ENCODE results near the gene NRP2. TPM values are rescaled to one million over a fixed set of nuclear protein-coding genes. Genes with fewer than 3 reads are reported as not detected.

The NRP2 gene
- total RNA-seq, 3 donors from 2014 or later: 1.6 to 3.2 (median 1.6) TPM

- Mint-ChIP-seq H3K9me3 (no peaks in the 10 kb centered on the region), H3K27me3 (ENCODE audit: low read depth) (peaks cover 2% of the 10 kb centered on the region), H3K4me1 (ENCODE audit: low read depth) (no peaks in the 10 kb centered on the region), H3K36me3 (ENCODE audit: insufficient read depth) (no peaks in the 10 kb centered on the region), H3K4me3 (no peak overlapping the region)
- DNase-seq (no peak), ATAC-seq (no peak)
These were observed 51.3 kb downstream of the NRP2 start for GRCh38 chr2:205733648-205734047.

GRCh38 chr2:205734436-205735037 is 52.2 kb downstream of the NRP2 start:
- H3K36me3 Mint-ChIP-seq (ENCODE audit: insufficient read depth): no peaks in the 10 kb centered on the region
- no peaks in the 10 kb centered on the region for H3K9me3 Mint-ChIP-seq
- peaks cover 2% of the 10 kb centered on the region for H3K27me3 Mint-ChIP-seq (ENCODE audit: low read depth)
- no peak overlapping the region for H3K4me3 Mint-ChIP-seq
- no peak for ATAC-seq
- H3K4me1 Mint-ChIP-seq (ENCODE audit: low read depth): no peaks in the 10 kb centered on the region
- DNase-seq: no peak

- no peaks in the 10 kb centered on the region for H3K36me3 Mint-ChIP-seq (ENCODE audit: insufficient read depth)
- DNase-seq: no peak
- no peaks in the 10 kb centered on the region for H3K9me3 Mint-ChIP-seq
- H3K4me3 Mint-ChIP-seq: no peak overlapping the region
- peaks cover 2% of the 10 kb centered on the region for H3K27me3 Mint-ChIP-seq (ENCODE audit: low read depth)
- no peak for ATAC-seq
- H3K4me1 Mint-ChIP-seq (ENCODE audit: low read depth): no peaks in the 10 kb centered on the region
These were observed 56.0 kb downstream of the NRP2 start for GRCh38 chr2:205738117-205738968.

GRCh38 chr2:205739620-205740019 is 57.3 kb downstream of the NRP2 start:
- ATAC-seq: no peak
- Mint-ChIP-seq H3K27me3 (ENCODE audit: low read depth) (peaks cover 2% of the 10 kb centered on the region), H3K4me1 (ENCODE audit: low read depth) (no peaks in the 10 kb centered on the region)

GRCh38 chr2:205740381-205740780 is 58.1 kb downstream of the NRP2 start:
- Mint-ChIP-seq H3K4me1 (ENCODE audit: low read depth) (no peaks in the 10 kb centered on the region), H3K4me3 (no peak overlapping the region), H3K27me3 (ENCODE audit: low read depth) (peaks cover 2% of the 10 kb centered on the region), H3K36me3 (ENCODE audit: insufficient read depth) (no peaks in the 10 kb centered on the region), H3K9me3 (no peaks in the 10 kb centered on the region)
- no peak for DNase-seq
- no peak for ATAC-seq

More at GRCh38 chr2:205739620-205740019, 57.3 kb downstream of the NRP2 start:
- no peaks in the 10 kb centered on the region for H3K9me3 Mint-ChIP-seq
- no peak overlapping the region for H3K4me3 Mint-ChIP-seq
- no peak for DNase-seq
- no peaks in the 10 kb centered on the region for H3K36me3 Mint-ChIP-seq (ENCODE audit: insufficient read depth)

- Mint-ChIP-seq H3K4me1 (ENCODE audit: low read depth) (no peaks in the 10 kb centered on the region), H3K9me3 (no peaks in the 10 kb centered on the region), H3K36me3 (ENCODE audit: insufficient read depth) (no peaks in the 10 kb centered on the region), H3K4me3 (no peak overlapping the region), H3K27me3 (ENCODE audit: low read depth) (peaks cover 3% of the 10 kb centered on the region)
- DNase-seq (no peak), ATAC-seq (no peak)
These were observed 59.1 kb downstream of the NRP2 start for GRCh38 chr2:205741256-205741978.

- DNase-seq (no peak), ATAC-seq (no peak)
- no peaks in the 10 kb centered on the region for H3K9me3 Mint-ChIP-seq
- peaks cover 5% of the 10 kb centered on the region for H3K27me3 Mint-ChIP-seq (ENCODE audit: low read depth)
- H3K4me1 Mint-ChIP-seq (ENCODE audit: low read depth): no peaks in the 10 kb centered on the region
- no peaks in the 10 kb centered on the region for H3K36me3 Mint-ChIP-seq (ENCODE audit: insufficient read depth)
- no peak overlapping the region for H3K4me3 Mint-ChIP-seq
These were observed 60.8 kb downstream of the NRP2 start for GRCh38 chr2:205743137-205743536.

GRCh38 chr2:205744074-205744591 is 61.8 kb downstream of the NRP2 start:
- Mint-ChIP-seq H3K4me3 (no peak overlapping the region), H3K4me1 (ENCODE audit: low read depth) (no peaks in the 10 kb centered on the region), H3K36me3 (ENCODE audit: insufficient read depth) (no peaks in the 10 kb centered on the region), H3K27me3 (ENCODE audit: low read depth) (peaks cover 6% of the 10 kb centered on the region), H3K9me3 (no peaks in the 10 kb centered on the region)
- DNase-seq: no peak
- no peak for ATAC-seq

GRCh38 chr2:205745661-205746419 is 63.5 kb downstream of the NRP2 start:
- ATAC-seq: no peak
- H3K36me3 Mint-ChIP-seq (ENCODE audit: insufficient read depth): no peaks in the 10 kb centered on the region
- H3K4me1 Mint-ChIP-seq (ENCODE audit: low read depth): no peaks in the 10 kb centered on the region
- H3K27me3 Mint-ChIP-seq (ENCODE audit: low read depth): peaks cover 15% of the 10 kb centered on the region
- no peak overlapping the region for H3K4me3 Mint-ChIP-seq
- H3K9me3 Mint-ChIP-seq: no peaks in the 10 kb centered on the region
- DNase-seq: no peak

GRCh38 chr2:205746420-205746785 is 64.1 kb downstream of the NRP2 start:
- DNase-seq (no peak), ATAC-seq (no peak)
- no peaks in the 10 kb centered on the region for H3K9me3 Mint-ChIP-seq
- no peak overlapping the region for H3K4me3 Mint-ChIP-seq
- H3K36me3 Mint-ChIP-seq (ENCODE audit: insufficient read depth): no peaks in the 10 kb centered on the region
- no peaks in the 10 kb centered on the region for H3K4me1 Mint-ChIP-seq (ENCODE audit: low read depth)
- peaks cover 16% of the 10 kb centered on the region for H3K27me3 Mint-ChIP-seq (ENCODE audit: low read depth)

GRCh38 chr2:205747829-205748386 is 65.6 kb downstream of the NRP2 start:
- ATAC-seq: no peak
- peaks cover 20% of the 10 kb centered on the region for H3K27me3 Mint-ChIP-seq (ENCODE audit: low read depth)
- H3K9me3 Mint-ChIP-seq: no peaks in the 10 kb centered on the region
- H3K4me1 Mint-ChIP-seq (ENCODE audit: low read depth): no peaks in the 10 kb centered on the region
- DNase-seq: no peak
- H3K4me3 Mint-ChIP-seq: no peak overlapping the region
- no peaks in the 10 kb centered on the region for H3K36me3 Mint-ChIP-seq (ENCODE audit: insufficient read depth)

- DNase-seq: no peak
- ATAC-seq: no peak
- H3K4me1 Mint-ChIP-seq (ENCODE audit: low read depth): no peaks in the 10 kb centered on the region
- H3K4me3 Mint-ChIP-seq: no peak overlapping the region
- no peaks in the 10 kb centered on the region for H3K9me3 Mint-ChIP-seq
- H3K27me3 Mint-ChIP-seq (ENCODE audit: low read depth): peaks cover 20% of the 10 kb centered on the region
- H3K36me3 Mint-ChIP-seq (ENCODE audit: insufficient read depth): no peaks in the 10 kb centered on the region
These were observed 66.3 kb downstream of the NRP2 start for GRCh38 chr2:205748639-205749038.

GRCh38 chr2:205749078-205749477 is 66.8 kb downstream of the NRP2 start:
- Mint-ChIP-seq H3K4me3 (no peak overlapping the region), H3K9me3 (no peaks in the 10 kb centered on the region), H3K4me1 (ENCODE audit: low read depth) (no peaks in the 10 kb centered on the region), H3K27me3 (ENCODE audit: low read depth) (peaks cover 21% of the 10 kb centered on the region), H3K36me3 (ENCODE audit: insufficient read depth) (no peaks in the 10 kb centered on the region)
- no peak for ATAC-seq
- no peak for DNase-seq

GRCh38 chr2:205750797-205751196 is 68.5 kb downstream of the NRP2 start:
- Mint-ChIP-seq H3K4me1 (ENCODE audit: low read depth) (no peaks in the 10 kb centered on the region), H3K27me3 (ENCODE audit: low read depth) (peaks cover 25% of the 10 kb centered on the region), H3K4me3 (no peak overlapping the region), H3K9me3 (no peaks in the 10 kb centered on the region), H3K36me3 (ENCODE audit: insufficient read depth) (no peaks in the 10 kb centered on the region)
- ATAC-seq (no peak), DNase-seq (no peak)
